Right hindlimb (tissue), 1 donor: ENCODE data around the gene CDKN2D.

Experiments
- DNase-seq: peaks from one replicate; pipeline ENCODE4 v3.0.0-alpha.2; 2018

The CDKN2D gene

GRCh38 chr19:10518444-10519361 is 50.1 kb downstream of the CDKN2D start:
- DNase-seq = no peak

GRCh38 chr19:10517760-10518443 is 50.9 kb downstream of the CDKN2D start:
- peak; percentile 34 for DNase-seq

- peak; percentile 39 for DNase-seq
Observed at GRCh38 chr19:10517361-10517759, 51.4 kb downstream of the CDKN2D start, which contains the start of gene S1PR5. Gene S1PR5 (minus strand): TSS chr19:10517447. CDS start chr19:10515011, 2,436 bp downstream.

- DNase-seq = no peak
Observed at GRCh38 chr19:10516671-10517286, 52.0 kb downstream of the CDKN2D start.
